Activated CD4-positive, CD25-positive, alpha-beta regulatory T cell treated with anti-CD3 and anti-CD28 coated beads, Interleukin-2, amount 50 U/mL, for 16 hours (primary cell): ENCODE measurements around the gene ITGB8.
"Not testable (repeated sequence)": the region's sequence is repeated elsewhere in the genome, so short reads cannot be mapped to it uniquely, and the experiment has no call there.

ENCODE experiments used
- DNase-seq: peaks from one replicate; pipeline ENCODE4 v3.0.0-alpha.2; 2020; ENCODE audit warnings: low read depth, low spot score

ITGB8 gene

DNA sequence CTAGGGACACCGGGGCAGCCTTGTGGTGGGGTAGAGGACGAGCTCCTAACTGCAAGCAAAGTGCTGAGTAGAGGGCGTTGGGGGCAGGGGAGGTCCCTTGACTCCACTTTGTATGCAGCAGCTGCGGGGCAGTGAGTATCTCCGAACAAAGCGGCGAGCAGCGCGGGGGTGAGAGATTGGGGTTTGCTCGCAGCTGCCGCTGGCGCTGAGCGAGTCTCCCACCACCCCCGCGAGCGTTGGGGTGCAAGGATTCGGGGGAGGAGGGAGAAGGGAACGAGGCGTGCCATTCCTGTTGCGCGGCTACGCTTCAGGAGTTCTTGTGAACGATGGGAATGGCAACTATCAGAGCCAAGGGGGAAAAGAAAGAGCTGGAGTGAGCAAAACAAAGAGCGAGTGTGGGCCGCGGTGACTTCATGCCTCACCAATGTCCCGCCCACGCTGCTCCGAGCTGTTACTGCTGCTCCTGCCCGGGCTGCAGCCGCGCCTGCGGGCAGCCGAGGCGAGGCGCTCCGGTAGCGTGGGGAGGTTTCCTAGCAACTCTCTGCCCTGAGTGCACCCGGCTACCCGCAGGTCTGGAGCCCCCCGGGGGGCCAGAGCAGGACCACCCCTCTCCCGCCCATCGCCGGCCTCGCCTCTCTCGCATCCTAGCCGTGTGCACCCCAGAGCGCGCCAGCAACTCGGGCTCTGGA lies at the start of gene ITGB8:
Gene ITGB8 (plus strand): TSS at position 662 of the 689 bp plus-strand sequence. CDS start 907 bp downstream, outside the sequence.
- DNase-seq: no peak

DNA sequence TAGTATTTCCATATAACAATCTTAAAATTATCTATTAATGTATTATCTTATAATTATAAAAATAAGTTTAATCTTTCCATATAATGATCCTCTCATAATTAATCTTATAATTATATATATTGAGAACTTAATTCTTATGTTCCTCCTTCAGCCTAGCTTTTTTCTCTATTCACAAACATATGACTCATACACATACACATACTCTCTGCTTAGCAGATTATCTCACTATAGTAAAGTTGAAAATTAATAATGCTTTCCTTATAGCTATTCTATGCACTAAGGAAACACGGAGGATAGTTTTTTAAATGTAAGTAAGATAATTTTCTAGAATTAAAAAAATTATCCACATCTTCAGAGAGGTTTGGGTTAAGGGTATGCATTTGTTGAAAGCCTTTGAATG lies 47.7 kb upstream of the ITGB8 start:
- no peak for DNase-seq

DNA sequence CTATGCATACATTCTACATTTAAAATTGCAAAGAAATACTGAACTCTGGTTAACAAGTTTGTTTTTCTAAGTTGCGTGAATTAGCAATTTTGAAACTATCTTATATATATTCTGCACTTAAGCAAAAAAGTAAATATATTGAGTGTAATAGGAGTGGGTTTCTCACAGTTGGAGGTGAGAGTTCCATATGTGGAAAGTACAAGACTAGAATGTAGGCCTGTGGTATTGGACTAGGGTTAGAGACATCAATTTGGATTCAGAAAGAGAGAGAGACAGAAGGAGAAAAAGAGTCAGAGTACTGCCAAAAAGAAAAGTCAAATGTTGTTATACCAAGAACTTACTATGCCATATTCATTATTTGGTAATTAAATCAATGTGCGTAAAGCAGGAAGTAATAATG lies 47.3 kb upstream of the ITGB8 start:
- DNase-seq: no peak

DNA sequence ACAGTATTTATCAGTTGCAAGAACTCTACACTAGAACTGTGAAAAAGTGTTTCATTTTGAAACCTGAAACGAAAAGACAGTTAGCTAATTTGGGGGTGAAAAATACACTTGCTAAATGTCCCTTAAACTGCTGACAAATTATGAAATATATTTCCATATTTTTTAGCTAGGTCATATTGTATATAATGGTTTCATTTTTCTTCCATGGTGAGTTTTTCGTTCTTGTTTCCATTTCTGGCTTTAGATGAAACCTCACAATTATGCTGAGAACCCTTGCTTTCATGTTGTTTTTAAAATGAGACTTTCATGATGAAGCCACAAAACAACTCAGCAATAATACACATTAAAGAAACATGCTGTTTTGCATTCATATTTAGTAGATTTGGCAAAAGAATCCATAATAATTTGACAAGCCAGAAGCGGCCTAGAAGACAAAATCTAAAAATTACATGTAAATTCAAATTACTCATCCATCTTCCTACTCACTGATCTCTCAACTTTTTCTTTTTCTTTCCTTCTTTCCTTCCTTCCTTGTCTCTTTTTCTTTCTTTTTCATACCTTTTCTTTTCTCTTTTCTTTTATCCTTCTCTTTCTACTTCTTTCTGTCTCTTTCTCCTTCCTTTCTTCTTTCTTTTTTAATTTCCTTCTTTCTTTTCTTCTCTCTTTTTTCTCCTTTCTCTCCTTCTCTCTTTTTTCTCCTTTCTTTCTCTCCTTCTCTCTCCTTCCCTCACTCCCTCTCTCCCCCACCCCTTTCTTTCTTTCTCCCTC lies 46.5 kb upstream of the ITGB8 start:
- no peak for DNase-seq

DNA sequence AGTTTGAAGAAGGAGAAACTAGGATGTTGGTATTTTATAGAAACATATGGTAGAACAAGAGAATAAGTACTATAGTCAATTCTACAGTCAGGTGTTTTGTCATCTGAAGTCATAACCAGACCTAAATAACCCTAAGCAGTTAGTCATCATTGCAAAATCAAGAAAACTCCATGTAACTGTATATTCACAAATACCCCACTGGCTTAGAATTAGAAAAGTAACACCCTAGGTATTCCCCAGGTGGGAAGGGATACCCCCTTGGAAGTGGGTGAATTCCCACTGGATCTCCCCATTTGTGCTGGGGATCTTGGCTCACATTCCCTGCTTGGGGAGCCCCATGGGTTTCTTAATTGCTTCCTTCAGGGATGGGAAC lies 45.9 kb upstream of the ITGB8 start:
- DNase-seq: no peak

DNA sequence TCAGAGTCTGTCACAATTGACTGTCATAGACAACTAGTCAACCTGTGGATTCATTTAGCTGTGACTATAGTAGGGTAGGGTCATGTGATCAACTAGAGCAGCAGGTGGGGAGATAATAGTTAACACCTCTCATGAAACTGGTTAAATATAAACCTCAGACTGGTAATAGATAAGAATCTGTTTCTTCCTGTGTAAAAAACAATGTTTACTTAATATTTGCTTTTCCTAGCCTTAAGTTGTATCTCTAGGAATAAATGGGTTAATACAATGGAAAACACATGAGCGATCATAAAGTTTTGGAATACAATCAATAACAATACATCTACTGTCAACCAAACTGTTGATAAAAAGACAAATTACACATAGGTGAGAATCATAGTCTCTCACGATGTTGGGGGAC lies 43.4 kb upstream of the ITGB8 start:
- no peak for DNase-seq

DNA sequence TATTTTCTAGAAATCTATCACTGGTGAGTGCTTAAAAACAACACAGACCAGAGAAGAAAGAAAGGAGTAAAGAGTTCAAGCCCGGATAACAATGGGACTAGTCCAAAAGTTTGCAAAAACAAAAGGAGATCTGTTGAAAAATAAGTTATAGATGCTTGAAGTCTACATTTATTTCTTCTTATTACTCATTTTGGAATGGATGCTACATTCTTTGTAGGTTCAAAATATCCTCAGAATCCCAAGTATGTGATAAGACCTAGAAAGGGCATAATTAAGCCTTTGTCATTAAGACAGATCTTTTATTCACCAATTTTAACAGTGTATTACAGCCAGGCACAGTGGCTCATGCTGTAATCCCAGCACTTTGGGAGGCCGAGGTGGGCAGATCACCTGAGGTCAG lies 42.7 kb upstream of the ITGB8 start:
- DNase-seq: no peak

DNA sequence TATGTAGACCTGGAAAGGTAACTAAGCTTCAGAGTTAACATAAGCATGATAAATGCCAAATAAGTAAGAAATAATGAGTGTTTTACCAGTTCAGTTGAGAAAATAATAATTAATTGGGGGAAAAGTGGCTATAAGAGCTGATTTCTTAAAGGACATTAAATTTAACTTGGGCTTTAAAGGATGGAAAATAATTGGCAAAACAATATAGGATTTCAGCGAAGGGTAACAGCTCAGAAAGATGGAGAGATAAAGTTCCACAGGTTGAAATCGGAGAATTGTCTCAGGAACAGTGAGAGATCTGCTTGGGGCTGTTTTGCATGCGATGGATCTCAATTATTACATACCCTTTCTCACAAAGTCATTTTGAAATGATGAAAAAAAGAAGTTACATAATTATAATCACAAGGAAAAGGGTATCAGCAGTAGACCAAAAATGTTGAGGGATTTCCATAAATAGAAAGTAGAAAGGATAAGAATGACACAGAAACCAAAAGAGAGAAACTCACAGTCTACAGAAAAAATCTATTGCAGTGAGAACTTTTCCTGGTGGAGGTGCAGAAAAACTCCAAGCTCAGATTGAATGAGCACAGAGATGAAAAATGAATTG lies 40.1 kb upstream of the ITGB8 start:
- DNase-seq: no peak

DNA sequence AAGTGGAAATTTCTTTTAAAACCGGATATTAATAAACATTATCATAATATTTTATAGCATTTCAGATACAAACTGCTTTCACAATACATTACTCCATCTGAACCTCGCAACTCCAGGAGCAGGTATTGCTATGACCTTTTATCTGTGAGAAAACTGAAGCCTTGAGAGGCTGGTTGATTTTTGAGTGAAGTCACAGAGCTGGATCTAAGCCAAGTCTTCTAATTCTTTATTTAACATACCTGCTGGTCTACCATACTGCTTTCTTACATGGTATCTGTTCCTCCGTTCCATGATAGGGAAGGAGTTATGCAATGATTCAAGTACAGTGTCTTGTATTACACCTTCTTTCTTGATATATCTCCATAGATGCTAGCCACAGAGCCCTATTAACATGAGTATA lies 37.4 kb upstream of the ITGB8 start:
- DNase-seq: no peak

DNA sequence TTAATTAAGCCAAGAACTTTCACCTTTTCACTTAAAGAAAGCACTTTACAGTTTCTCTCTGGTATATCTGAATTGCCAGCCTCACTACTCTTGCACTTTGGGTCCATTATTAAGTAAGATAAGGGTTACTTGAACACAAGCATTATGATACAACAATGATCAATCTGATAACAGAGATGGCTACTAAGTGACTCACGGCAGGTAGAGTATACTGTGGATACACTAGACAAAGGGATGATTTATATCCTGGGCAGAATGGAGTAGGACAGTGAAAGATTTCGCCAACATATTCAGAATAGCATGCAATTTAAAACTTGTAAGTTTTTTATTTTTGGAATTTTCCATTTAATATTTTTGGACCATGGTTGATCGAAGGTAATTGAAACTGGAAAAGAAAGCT lies 34.3 kb upstream of the ITGB8 start:
- DNase-seq: no peak

DNA sequence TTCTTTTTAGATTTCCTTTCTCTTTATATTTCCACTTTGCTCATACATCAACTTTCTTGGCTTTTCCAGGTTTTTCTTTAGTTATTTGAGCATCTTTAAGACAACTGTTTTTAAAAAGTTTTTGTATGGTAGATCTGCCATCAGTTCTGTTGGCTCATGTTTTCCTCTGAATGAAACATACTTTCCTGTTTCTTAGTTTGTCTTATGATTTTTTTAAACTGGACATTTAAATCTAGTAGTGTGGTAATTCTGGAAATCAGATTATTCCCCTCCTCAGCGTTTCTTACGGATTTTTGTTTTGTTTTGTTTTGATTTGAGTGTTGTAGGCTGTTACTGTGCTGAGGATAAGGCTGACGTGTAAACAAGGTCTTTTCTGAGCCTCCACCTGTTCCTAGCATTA lies 33.8 kb upstream of the ITGB8 start:
- no peak for DNase-seq

DNA sequence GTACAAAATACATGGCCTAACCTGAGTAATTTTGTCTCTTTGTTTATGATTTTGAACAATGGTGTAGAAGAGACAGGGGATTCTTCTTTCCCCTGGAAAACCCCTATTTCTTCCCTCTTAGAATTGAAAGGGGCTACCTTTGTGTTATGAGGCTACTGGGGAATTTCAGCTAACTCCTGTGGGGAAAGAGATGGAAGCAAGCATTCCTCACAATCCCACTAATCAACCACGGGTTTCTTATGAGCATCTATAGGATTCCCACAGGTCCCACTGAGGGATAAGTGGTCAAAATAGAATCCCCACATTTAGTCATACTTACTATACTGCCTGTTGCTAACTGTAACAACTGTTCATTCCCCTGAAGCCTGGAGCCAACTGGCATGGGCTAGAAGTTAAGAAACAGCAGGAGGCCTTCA lies 32.2 kb upstream of the ITGB8 start:
- no peak for DNase-seq

DNA sequence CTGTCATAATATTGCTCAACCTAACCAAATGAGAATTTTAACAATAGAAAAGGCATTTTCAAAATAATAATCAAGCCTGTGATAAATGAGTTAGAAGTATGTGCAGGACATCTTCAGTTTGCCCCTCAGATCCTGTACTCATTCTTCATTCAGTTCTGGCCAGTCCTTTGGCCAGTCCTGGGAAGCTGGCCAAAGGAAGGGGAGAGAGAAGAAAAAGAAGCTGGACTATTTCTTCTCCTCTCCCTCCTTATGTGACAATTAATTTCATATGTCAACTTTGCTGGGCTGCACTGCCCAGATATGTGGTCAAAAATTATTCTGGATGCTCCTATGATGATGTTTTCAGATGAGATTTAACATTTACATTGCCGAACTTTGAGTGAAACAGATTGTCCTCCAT lies 31.6 kb upstream of the ITGB8 start:
- DNase-seq: no peak

DNA sequence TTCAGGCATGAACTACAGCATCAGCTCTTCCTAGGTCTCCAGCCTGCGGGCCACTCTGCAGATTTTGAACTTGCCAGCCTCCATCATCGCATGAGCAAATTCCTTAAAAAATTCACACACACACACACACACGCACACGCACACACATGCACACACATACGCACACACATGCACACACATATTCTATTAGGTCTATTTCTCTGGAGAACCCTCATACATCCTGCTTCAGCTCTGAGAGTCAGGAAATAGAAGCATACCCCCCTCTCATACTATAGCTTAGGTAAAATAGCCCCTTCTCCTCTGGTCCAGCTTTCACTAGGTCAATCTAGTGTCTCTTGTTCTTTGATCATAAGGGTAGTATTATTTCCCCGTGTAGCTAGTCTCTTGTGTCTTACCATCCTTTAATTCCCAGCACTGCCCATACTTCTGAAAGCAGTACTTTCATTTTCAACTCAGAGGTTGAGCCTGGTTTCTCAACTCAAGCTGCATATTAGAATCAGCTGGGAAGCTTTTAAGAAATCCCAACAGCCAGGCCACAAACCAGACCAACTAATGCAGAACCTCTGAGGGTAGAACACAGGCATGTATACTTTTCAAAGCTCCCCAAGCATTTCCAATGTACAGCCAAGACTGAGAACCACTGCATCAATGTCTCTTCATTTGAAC lies 30.9 kb upstream of the ITGB8 start:
- no peak for DNase-seq

DNA sequence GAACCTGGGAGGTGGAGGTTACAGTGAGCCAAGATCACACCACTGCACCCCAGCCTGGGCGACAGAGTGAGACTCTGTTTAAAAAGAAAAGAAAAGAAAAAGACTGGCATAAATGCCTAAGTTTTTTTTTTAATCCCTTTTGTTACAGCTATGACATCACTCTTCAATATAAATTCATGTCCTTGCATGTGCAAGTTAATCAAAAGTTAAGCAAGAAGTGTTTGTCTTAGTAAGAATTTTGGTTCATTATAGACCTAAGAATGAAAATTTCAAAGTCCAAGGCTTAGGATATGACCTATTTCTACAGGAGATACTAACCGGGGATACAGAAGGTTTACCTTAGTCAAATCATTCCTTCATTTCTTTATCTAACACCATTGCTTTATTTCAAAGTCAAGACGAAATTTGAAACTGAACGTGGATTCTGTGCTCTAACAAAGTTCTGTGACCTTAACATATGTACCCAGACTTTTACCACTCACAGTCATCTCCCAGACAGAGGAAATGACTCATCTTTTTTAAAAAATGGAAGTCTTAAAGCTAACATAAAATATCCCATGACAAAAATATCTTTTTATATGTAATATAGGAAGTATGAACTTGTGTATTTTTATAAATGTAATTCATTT lies 29.3 kb upstream of the ITGB8 start:
- DNase-seq: no peak

DNA sequence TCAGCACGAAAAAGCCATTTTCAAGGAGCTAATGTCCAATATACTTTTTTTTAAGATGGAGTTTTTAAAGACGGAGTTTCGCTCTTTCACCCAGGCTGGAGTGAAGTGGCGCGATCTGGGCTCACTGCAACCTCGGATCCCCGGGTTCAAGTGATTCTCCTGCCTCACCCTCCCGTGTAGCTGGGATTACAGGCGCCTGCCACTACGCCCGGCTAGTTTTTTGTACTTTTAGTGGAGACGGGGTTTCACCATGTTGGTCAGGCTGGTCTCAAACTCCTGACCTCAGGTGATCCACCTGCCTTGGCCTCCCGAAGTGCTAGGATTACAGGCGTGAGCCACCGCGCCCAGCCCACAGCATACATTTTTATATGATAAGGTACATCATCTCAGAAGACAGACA lies 28.4 kb upstream of the ITGB8 start:
- not testable (repeated sequence) for DNase-seq

DNA sequence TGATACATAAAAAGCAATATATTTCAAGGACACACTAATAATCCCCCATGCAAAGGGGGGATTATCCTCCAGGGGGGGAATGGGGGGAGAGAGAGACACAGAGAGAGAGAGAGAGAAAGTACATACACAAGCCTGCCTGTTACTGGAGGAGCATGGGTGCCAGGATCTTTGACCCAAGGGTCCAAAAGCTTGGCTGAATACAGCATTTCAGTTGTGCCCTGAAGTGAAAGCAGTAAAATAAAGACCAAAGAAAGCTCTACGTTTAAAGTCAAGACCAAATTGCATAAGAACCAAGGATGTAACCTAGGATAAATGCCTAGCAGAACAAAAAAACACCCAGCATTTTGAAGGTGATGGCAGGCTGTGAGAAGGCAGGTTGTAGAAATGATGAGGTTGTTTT lies 27.8 kb upstream of the ITGB8 start:
- no peak for DNase-seq

DNA sequence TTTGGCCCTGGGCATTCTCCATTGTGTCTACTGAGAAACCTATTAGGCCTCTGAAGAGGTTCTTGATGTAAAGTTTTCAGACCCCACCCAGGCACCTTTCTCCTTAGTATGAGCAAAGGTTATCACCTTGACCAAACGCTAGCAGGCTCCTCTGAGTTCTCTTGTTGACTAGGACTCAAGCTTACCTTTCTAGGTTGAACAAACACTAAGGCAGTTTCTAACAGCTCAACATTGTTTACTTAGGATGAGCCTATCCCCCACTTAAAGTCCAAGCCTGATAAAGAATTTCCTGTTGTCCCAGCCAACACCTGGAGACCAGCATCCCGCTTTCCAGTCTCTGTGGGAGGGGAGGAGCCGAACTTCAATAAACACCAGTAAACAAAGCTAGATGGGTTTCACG lies 26.3 kb upstream of the ITGB8 start:
- DNase-seq: no peak

DNA sequence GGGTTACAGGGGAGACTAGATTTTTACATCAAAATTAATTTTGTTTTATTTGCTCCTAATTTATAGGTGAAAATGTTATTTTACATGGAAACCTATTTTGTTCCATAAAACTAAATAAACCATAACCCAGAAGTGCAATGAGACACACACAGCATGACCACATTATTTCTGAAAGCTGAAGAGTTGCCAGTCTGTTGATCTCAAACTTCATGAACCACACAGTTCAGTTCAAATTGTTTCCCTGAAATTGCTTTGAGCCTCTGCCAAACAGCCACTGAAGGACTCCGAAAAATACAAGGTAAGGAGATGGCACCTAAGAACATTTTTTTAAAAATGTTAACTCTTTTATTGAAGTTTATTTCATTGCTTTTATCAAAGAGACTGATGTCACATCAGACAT lies 25.0 kb upstream of the ITGB8 start:
- no peak for DNase-seq

DNA sequence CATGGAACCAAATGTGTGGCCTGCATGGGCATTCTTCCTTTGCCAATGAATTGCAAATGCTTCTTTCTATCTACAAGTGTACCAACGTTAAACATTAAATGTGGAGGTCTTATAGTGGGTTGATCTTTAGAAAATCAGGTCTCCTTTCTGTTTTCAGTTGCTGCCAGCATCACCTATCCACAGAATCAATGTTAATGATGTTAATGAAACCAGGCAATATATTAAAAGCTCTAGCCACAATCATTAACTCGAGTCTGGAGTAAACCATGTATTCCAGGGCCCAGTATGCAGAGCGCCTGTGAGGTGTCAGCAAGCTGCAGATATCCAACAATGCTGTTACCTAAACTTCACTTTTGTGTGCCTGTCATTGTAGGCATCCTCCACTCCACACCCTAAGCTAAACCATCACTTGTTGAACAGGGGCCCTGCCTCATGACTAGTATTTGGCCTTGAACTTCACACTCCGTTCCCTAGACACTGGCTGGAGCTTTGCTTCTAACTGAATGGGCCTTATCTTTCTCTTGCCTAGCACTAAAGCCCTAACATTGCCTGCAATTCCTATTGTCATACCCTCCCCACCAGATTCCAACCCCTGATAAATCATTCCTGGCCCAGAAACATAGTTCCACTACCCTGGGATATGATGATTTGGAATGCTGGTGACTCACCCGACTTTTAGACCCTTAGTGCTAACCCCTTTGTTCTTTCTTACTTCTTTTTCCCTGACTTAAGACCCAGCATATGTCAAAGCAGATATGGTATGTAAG lies 24.3 kb upstream of the ITGB8 start:
- no peak for DNase-seq

DNA sequence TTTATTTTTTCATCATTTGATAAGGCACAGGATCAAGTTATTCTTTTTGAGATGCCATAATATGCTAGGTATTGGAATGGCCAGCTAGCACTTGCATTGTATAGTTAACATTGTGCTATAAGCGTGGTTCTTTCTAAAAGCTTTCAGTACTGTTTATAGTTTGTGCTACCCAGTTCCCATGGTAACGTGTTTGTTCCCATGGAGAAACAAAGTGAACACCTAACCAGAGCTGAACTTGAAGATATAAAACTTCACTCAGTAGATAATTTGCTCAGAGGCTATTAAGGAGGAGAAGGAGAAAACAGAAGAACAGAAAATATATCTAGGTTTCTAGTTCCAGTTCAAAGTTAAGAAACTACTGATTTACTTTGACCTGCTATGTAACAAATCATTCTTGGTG lies 23.6 kb upstream of the ITGB8 start:
- DNase-seq: no peak
